ENCODE measurements around the gene KCND2.

Gene KCND2

GRCh38 chr7:120274899-120275298 lies 1.9 kb downstream of the KCND2 start:
- no peak for DNase-seq (ENCODE audit: low read depth)
- TF ChIP-seq CTCF (conservative IDR thresholded peaks at IDR 0.05; ENCODE audit: low read depth, low read length), result no peak
- H3K4me3 ChIP-seq (ENCODE audit: low read depth, low read length), result no peak overlapping the region

- no peak for DNase-seq (ENCODE audit: low read depth)
- H3K4me3 ChIP-seq (ENCODE audit: low read depth, low read length), result no peak overlapping the region
- no peak for TF ChIP-seq CTCF (conservative IDR thresholded peaks at IDR 0.05; ENCODE audit: low read depth, low read length)
Observed at GRCh38 chr7:120276720-120277119, 3.7 kb downstream of the KCND2 start.

- no peak for DNase-seq (ENCODE audit: low read depth)
- H3K4me3 ChIP-seq (ENCODE audit: low read depth, low read length), result no peak overlapping the region
- no peak for TF ChIP-seq CTCF (conservative IDR thresholded peaks at IDR 0.05; ENCODE audit: low read depth, low read length)
Observed at GRCh38 chr7:120278773-120279172, 5.8 kb downstream of the KCND2 start.

GRCh38 chr7:120280743-120281142 lies 7.8 kb downstream of the KCND2 start:
- no peak for DNase-seq (ENCODE audit: low read depth)
- TF ChIP-seq CTCF (conservative IDR thresholded peaks at IDR 0.05; ENCODE audit: low read depth, low read length), result no peak
- H3K4me3 ChIP-seq (ENCODE audit: low read depth, low read length), result no peak overlapping the region

- DNase-seq (ENCODE audit: low read depth), result no peak
- TF ChIP-seq CTCF (conservative IDR thresholded peaks at IDR 0.05; ENCODE audit: low read depth, low read length), result no peak
Observed at GRCh38 chr7:120293027-120293426, 20.1 kb downstream of the KCND2 start.

GRCh38 chr7:120302190-120302589 lies 29.2 kb downstream of the KCND2 start:
- H3K4me3 ChIP-seq (ENCODE audit: low read depth, low read length), result no peak overlapping the region
- no peak for DNase-seq (ENCODE audit: low read depth)
- no peak for TF ChIP-seq CTCF (conservative IDR thresholded peaks at IDR 0.05; ENCODE audit: low read depth, low read length)

More at GRCh38 chr7:120293027-120293426, 20.1 kb downstream of the KCND2 start:
- H3K4me3 ChIP-seq (ENCODE audit: low read depth, low read length), result no peak overlapping the region

GRCh38 chr7:120303105-120303504 lies 30.1 kb downstream of the KCND2 start:
- no peak overlapping the region for H3K4me3 ChIP-seq (ENCODE audit: low read depth, low read length)
- DNase-seq (ENCODE audit: low read depth), result no peak
- no peak for TF ChIP-seq CTCF (conservative IDR thresholded peaks at IDR 0.05; ENCODE audit: low read depth, low read length)
